Karpas-422 (cell line): ENCODE results near the gene DNAI2. TPM values are rescaled to one million over a fixed set of nuclear protein-coding genes. Genes with fewer than 3 reads are reported as not detected.

Experiments used
- DNase-seq: peaks from one replicate; pipeline ENCODE4 v3.0.0-alpha.2; 2015
- H2AFZ ChIP-seq: fragments of 200-600 bp; sonication (generic); 2 replicates; pipeline ENCODE4 v1.6.1; 2014; ENCODE audit warnings: antibody characterized with exemption, low read length, mixed read lengths
- H3K27ac ChIP-seq: fragments of 200-600 bp; sonication (generic); 2 replicates; pipeline ENCODE4 v1.5.1; 2014; ENCODE audit warnings: mild to moderate bottlenecking, low read length, moderate library complexity
- H3K27me3 ChIP-seq: fragments of 200-600 bp; sonication (generic); 2 replicates; pipeline ENCODE4 v1.6.1; 2014; ENCODE audit warnings: low read length, mixed read lengths
- H3K36me3 ChIP-seq: fragments of 200-600 bp; sonication (generic); 2 replicates; pipeline ENCODE4 v1.6.1; 2014; ENCODE audit warnings: low read length, mixed read lengths; ENCODE audit not compliant: insufficient read depth
- H3K4me1 ChIP-seq: fragments of 200-600 bp; sonication (generic); 2 replicates; pipeline ENCODE4 v1.6.1; 2014; ENCODE audit warnings: mild to moderate bottlenecking, low read length, mixed read lengths
- H3K4me2 ChIP-seq: fragments of 200-600 bp; sonication (generic); 2 replicates; pipeline ENCODE4 v1.6.1; 2014; ENCODE audit warnings: low read length, low read depth, mild to moderate bottlenecking; ENCODE audit not compliant: poor library complexity, severe bottlenecking
- H3K4me3 ChIP-seq: fragments of 200-600 bp; sonication (generic); 2 replicates; pipeline ENCODE4 v1.5.1; 2014; ENCODE audit warnings: mild to moderate bottlenecking, antibody characterized with exemption, low read length, mixed read lengths
- H3K79me2 ChIP-seq: fragments of 200-600 bp; sonication (generic); 2 replicates; pipeline ENCODE4 v1.6.1; 2014; ENCODE audit warnings: mild to moderate bottlenecking, low read length, mixed read lengths
- H3K9ac ChIP-seq: fragments of 200-600 bp; sonication (generic); 2 replicates; pipeline ENCODE4 v1.6.0; 2014; ENCODE audit warnings: low read length
- H3K9me2 ChIP-seq: fragments of 200-600 bp; sonication (generic), shearing (Covaris generic); replicated peaks from 2 replicates; pipeline ENCODE4 v1.6.0; 2014; ENCODE audit warnings: mild to moderate bottlenecking, low read length, moderate library complexity; ENCODE audit not compliant: insufficient read depth
- H3K9me3 ChIP-seq: fragments of 300-700, 200-600 bp; sonication (generic); 2 replicates; pipeline ENCODE4 v1.6.1; 2014; ENCODE audit warnings: low read length, mixed read lengths
- H4K20me1 ChIP-seq: fragments of 200-600 bp; sonication (generic); 2 replicates; pipeline ENCODE4 v1.6.1; 2014; ENCODE audit warnings: mild to moderate bottlenecking, antibody characterized with exemption, low read length, low read depth; ENCODE audit not compliant: insufficient read depth
- total RNA-seq: library from RNA; depleted of rRNA; stranded (reverse); fragments of >200 nt; shearing (Covaris generic); gene quantifications from 2 replicates; pipeline ENCODE4 v1.2.3, GENCODE V29; 2014; ENCODE audit warnings: low replicate concordance; rRNA removed

The DNAI2 gene
- total RNA-seq = not detected in 2 replicates

- Histone ChIP-seq H3K27ac (no peak within 1 kb of the TSS), H3K36me3 (no peaks in the 10 kb centered on the region), H3K4me2 (no peak within 1 kb of the TSS), H3K9me3 (no peaks in the 10 kb centered on the region), H3K9me2 (no peaks in the 10 kb centered on the region), H3K79me2 (no peaks in the 10 kb centered on the region), H3K9ac (no peak within 1 kb of the TSS), H3K27me3 (no peaks in the 10 kb centered on the region), H2AFZ (no peak within 1 kb of the TSS), H3K4me3 (no peak within 1 kb of the TSS), H3K4me1 (no peaks in the 10 kb centered on the region), H4K20me1 (no peaks in the 10 kb centered on the region)
- no peak for DNase-seq
Observed at GRCh38 chr17:74274060-74274708, at the start of gene DNAI2. Gene DNAI2 (plus strand): TSS chr17:74274234. CDS start chr17:74281818, 7,584 bp downstream.

- Histone ChIP-seq H3K27me3 (no peaks in the 10 kb centered on the region), H2AFZ (no peak overlapping the region), H3K36me3 (no peaks in the 10 kb centered on the region), H3K27ac (no peak overlapping the region), H3K4me1 (no peaks in the 10 kb centered on the region), H3K4me3 (no peak overlapping the region), H3K79me2 (no peaks in the 10 kb centered on the region), H3K4me2 (no peak overlapping the region), H3K9me3 (no peaks in the 10 kb centered on the region), H4K20me1 (no peaks in the 10 kb centered on the region), H3K9ac (no peak overlapping the region), H3K9me2 (no peaks in the 10 kb centered on the region)
- no peak for DNase-seq
Observed at GRCh38 chr17:74224959-74225725, 48.9 kb upstream of the DNAI2 start.

- Histone ChIP-seq H3K36me3 (no peaks in the 10 kb centered on the region), H3K27me3 (no peaks in the 10 kb centered on the region), H3K27ac (no peak overlapping the region), H3K9ac (no peak overlapping the region), H3K4me3 (no peak overlapping the region), H4K20me1 (no peaks in the 10 kb centered on the region), H2AFZ (no peak overlapping the region), H3K79me2 (no peaks in the 10 kb centered on the region), H3K4me1 (no peaks in the 10 kb centered on the region), H3K4me2 (no peak overlapping the region), H3K9me2 (no peaks in the 10 kb centered on the region), H3K9me3 (no peaks in the 10 kb centered on the region)
- no peak for DNase-seq
Observed at GRCh38 chr17:74226252-74226651, 47.8 kb upstream of the DNAI2 start.

- H3K27ac ChIP-seq = no peak overlapping the region
- no peaks in the 10 kb centered on the region for H3K9me2 ChIP-seq
- no peak for DNase-seq
- no peaks in the 10 kb centered on the region for H3K36me3 ChIP-seq
- H3K27me3 ChIP-seq = no peaks in the 10 kb centered on the region
- H3K4me3 ChIP-seq = no peak overlapping the region
- no peak overlapping the region for H3K9ac ChIP-seq
- no peaks in the 10 kb centered on the region for H4K20me1 ChIP-seq
- no peak overlapping the region for H2AFZ ChIP-seq
- no peaks in the 10 kb centered on the region for H3K4me1 ChIP-seq
- H3K4me2 ChIP-seq = no peak overlapping the region
- H3K9me3 ChIP-seq = no peaks in the 10 kb centered on the region
- H3K79me2 ChIP-seq = no peaks in the 10 kb centered on the region
Observed at GRCh38 chr17:74227271-74228080, 46.6 kb upstream of the DNAI2 start.

- no peak overlapping the region for H3K4me2 ChIP-seq
- H3K9me3 ChIP-seq = no peaks in the 10 kb centered on the region
- no peaks in the 10 kb centered on the region for H3K4me1 ChIP-seq
- no peak overlapping the region for H3K9ac ChIP-seq
- H3K27me3 ChIP-seq = no peaks in the 10 kb centered on the region
- H2AFZ ChIP-seq = no peak overlapping the region
- no peaks in the 10 kb centered on the region for H3K9me2 ChIP-seq
- H3K27ac ChIP-seq = no peak overlapping the region
- no peaks in the 10 kb centered on the region for H3K79me2 ChIP-seq
- no peak for DNase-seq
- H3K4me3 ChIP-seq = no peak overlapping the region
- H3K36me3 ChIP-seq = no peaks in the 10 kb centered on the region
- H4K20me1 ChIP-seq = no peaks in the 10 kb centered on the region
Observed at GRCh38 chr17:74228306-74228978, 45.6 kb upstream of the DNAI2 start.

GRCh38 chr17:74230896-74231295 lies 43.1 kb upstream of the DNAI2 start:
- no peak for DNase-seq
- H3K9ac ChIP-seq = no peak overlapping the region
- no peaks in the 10 kb centered on the region for H4K20me1 ChIP-seq
- no peaks in the 10 kb centered on the region for H3K36me3 ChIP-seq
- H3K27ac ChIP-seq = no peak overlapping the region
- no peak overlapping the region for H2AFZ ChIP-seq
- no peaks in the 10 kb centered on the region for H3K9me2 ChIP-seq
- no peaks in the 10 kb centered on the region for H3K4me1 ChIP-seq
- no peaks in the 10 kb centered on the region for H3K79me2 ChIP-seq
- no peaks in the 10 kb centered on the region for H3K27me3 ChIP-seq
- no peak overlapping the region for H3K4me2 ChIP-seq
- no peak overlapping the region for H3K4me3 ChIP-seq
- no peaks in the 10 kb centered on the region for H3K9me3 ChIP-seq

- H3K9ac ChIP-seq = no peak overlapping the region
- H3K79me2 ChIP-seq = no peaks in the 10 kb centered on the region
- H3K9me2 ChIP-seq = no peaks in the 10 kb centered on the region
- no peaks in the 10 kb centered on the region for H3K4me1 ChIP-seq
- no peak overlapping the region for H3K4me2 ChIP-seq
- H4K20me1 ChIP-seq = no peaks in the 10 kb centered on the region
- H3K36me3 ChIP-seq = no peaks in the 10 kb centered on the region
- H2AFZ ChIP-seq = no peak overlapping the region
- no peak overlapping the region for H3K27ac ChIP-seq
- H3K4me3 ChIP-seq = no peak overlapping the region
- no peak for DNase-seq
- no peaks in the 10 kb centered on the region for H3K27me3 ChIP-seq
- H3K9me3 ChIP-seq = no peaks in the 10 kb centered on the region
Observed at GRCh38 chr17:74231928-74232907, 41.8 kb upstream of the DNAI2 start.
